Sigmoid colon (tissue), 4 donors: ENCODE results near the gene NMNAT3.

ENCODE experiments used
- POLR2AphosphoS5 ChIP-seq, 4 donors: sonication (generic); formaldehyde crosslinking; IDR thresholded peaks; one replicate each; pipeline ENCODE4 v1.6.1; 2017; ENCODE audit warnings: antibody characterized with exemption in 4 of 4
- TF ChIP-seq, protein P1 (sequence below), 4 experiments: fragments of 450-650 bp in 3 of 4; fragments of 200-600 bp in 1 of 4; IDR thresholded peaks; one replicate each; pipeline ENCODE4 v1.5.1; 2016 to 2019; ENCODE audit warnings: antibody characterized with exemption in 4 of 4, mild to moderate bottlenecking in 3 of 4, moderate library complexity in 2 of 4

- TF ChIP-seq, protein P1, sequence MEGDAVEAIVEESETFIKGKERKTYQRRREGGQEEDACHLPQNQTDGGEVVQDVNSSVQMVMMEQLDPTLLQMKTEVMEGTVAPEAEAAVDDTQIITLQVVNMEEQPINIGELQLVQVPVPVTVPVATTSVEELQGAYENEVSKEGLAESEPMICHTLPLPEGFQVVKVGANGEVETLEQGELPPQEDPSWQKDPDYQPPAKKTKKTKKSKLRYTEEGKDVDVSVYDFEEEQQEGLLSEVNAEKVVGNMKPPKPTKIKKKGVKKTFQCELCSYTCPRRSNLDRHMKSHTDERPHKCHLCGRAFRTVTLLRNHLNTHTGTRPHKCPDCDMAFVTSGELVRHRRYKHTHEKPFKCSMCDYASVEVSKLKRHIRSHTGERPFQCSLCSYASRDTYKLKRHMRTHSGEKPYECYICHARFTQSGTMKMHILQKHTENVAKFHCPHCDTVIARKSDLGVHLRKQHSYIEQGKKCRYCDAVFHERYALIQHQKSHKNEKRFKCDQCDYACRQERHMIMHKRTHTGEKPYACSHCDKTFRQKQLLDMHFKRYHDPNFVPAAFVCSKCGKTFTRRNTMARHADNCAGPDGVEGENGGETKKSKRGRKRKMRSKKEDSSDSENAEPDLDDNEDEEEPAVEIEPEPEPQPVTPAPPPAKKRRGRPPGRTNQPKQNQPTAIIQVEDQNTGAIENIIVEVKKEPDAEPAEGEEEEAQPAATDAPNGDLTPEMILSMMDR (IDR thresholded peaks at IDR 0.05) = no peak
- no peak for TF ChIP-seq POLR2AphosphoS5 (IDR thresholded peaks at IDR 0.05)
Measured at GRCh38 chr3:139671107-139671506, 6.7 kb downstream of the NMNAT3 start.
